HEK293 (cell line): Measurements from ENCODE around the gene AGGF1.
"Not testable (repeated sequence)": the region's sequence is repeated elsewhere in the genome, so short reads cannot be mapped to it uniquely, and the experiment has no call there.

ENCODE experiments used
- SCRT2 ChIP-seq: fragments of 450-650 bp; formaldehyde crosslinking; IDR thresholded peaks from 2 replicates; pipeline ENCODE4 v1.5.1; 2016; ENCODE audit warnings: missing biosample characterization, missing genetic modification characterization
- SP3 ChIP-seq: fragments of 450-650 bp; formaldehyde crosslinking; IDR thresholded peaks from 2 replicates; pipeline ENCODE4 v1.5.1; 2016; ENCODE audit warnings: missing biosample characterization, missing genetic modification characterization
- YY1 ChIP-seq: fragments of 450-650 bp; formaldehyde crosslinking; IDR thresholded peaks from 2 replicates; pipeline ENCODE4 v1.5.1; 2018; ENCODE audit warnings: missing biosample characterization, missing genetic modification characterization
- ZBTB44 ChIP-seq: fragments of 450-650 bp; IDR thresholded peaks from 2 replicates; pipeline ENCODE4 v1.5.1; 2018; ENCODE audit warnings: missing biosample characterization, mild to moderate bottlenecking, missing genetic modification characterization
- ZFP3 ChIP-seq: fragments of 450-650 bp; formaldehyde crosslinking; IDR thresholded peaks from 2 replicates; pipeline ENCODE4 v1.5.1; 2016; ENCODE audit warnings: low read depth, missing biosample characterization, missing genetic modification characterization
- ZNF174 ChIP-seq: fragments of 450-650 bp; formaldehyde crosslinking; IDR thresholded peaks from 2 replicates; pipeline ENCODE4 v1.5.0; 2017; ENCODE audit warnings: missing biosample characterization, mild to moderate bottlenecking, missing genetic modification characterization
- ZNF302 ChIP-seq: fragments of 450-650 bp; formaldehyde crosslinking; IDR thresholded peaks from 2 replicates; pipeline ENCODE4 v1.5.1; 2016; ENCODE audit warnings: missing biosample characterization, missing genetic modification characterization, low read depth
- ZNF362 ChIP-seq: fragments of 450-650 bp; formaldehyde crosslinking; IDR thresholded peaks from 2 replicates; pipeline ENCODE4 v1.5.1; 2016; ENCODE audit warnings: missing biosample characterization, missing genetic modification characterization
- ZNF48 ChIP-seq: fragments of 450-650 bp; formaldehyde crosslinking; IDR thresholded peaks from 2 replicates; pipeline ENCODE4 v1.5.1; 2016; ENCODE audit warnings: missing biosample characterization, missing genetic modification characterization
- ZNF501 ChIP-seq: fragments of 450-650 bp; formaldehyde crosslinking; IDR thresholded peaks from 2 replicates; pipeline ENCODE4 v1.5.1; 2016; ENCODE audit warnings: missing biosample characterization, missing genetic modification characterization
- ZNF513 ChIP-seq: fragments of 450-650 bp; IDR thresholded peaks from 2 replicates; pipeline ENCODE4 v1.5.1; 2018; ENCODE audit warnings: missing biosample characterization, missing genetic modification characterization
- ZNF830 ChIP-seq: fragments of 450-650 bp; IDR thresholded peaks from 2 replicates; pipeline ENCODE4 v1.5.0; 2018; ENCODE audit warnings: missing biosample characterization, missing genetic modification characterization, low read depth, mild to moderate bottlenecking, moderate library complexity
- TF ChIP-seq, protein P1 (sequence below): fragments of 450-650 bp; formaldehyde crosslinking; IDR thresholded peaks from 2 replicates; pipeline ENCODE4 v1.5.1; 2016; ENCODE audit warnings: missing biosample characterization, missing genetic modification characterization
- TF ChIP-seq, protein P2 (sequence below): fragments of 450-650 bp; formaldehyde crosslinking; IDR thresholded peaks from 2 replicates; pipeline ENCODE4 v1.5.1; 2016; ENCODE audit warnings: missing biosample characterization, missing genetic modification characterization

DNA sequence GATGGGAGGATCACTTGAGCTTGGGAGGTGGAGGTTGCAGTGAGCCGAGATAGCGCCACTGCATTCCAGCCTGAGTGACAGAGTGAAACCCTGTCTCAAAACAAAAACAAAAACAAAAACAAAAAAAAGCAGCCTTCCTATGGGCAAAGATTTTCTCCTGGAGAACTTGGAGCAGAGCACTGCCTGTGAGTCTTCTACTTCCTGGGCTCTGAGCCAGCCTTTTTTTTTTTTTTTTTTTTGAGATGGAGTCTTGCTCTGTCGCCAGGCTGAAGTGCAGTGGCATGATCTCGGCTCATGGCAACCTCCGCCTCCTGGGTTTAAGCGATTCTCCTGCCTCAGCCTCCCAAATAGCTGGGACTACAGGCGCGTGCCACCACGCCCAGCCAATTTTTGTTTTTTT lies 36.8 kb upstream of the AGGF1 start:
- not testable (repeated sequence) for TF ChIP-seq ZNF48 (tag by site-specific recombination); ZNF174 (tag by site-specific recombination); ZBTB44 (tag by site-specific recombination); ZNF501 (tag by site-specific recombination); SP3; ZFP3 (tag by site-specific recombination); ZNF513; ZNF830 (tag by site-specific recombination); ZNF362 (tag by site-specific recombination); SCRT2 (tag by site-specific recombination); YY1 (tag by site-specific recombination); ZNF302
- TF ChIP-seq, protein P1, sequence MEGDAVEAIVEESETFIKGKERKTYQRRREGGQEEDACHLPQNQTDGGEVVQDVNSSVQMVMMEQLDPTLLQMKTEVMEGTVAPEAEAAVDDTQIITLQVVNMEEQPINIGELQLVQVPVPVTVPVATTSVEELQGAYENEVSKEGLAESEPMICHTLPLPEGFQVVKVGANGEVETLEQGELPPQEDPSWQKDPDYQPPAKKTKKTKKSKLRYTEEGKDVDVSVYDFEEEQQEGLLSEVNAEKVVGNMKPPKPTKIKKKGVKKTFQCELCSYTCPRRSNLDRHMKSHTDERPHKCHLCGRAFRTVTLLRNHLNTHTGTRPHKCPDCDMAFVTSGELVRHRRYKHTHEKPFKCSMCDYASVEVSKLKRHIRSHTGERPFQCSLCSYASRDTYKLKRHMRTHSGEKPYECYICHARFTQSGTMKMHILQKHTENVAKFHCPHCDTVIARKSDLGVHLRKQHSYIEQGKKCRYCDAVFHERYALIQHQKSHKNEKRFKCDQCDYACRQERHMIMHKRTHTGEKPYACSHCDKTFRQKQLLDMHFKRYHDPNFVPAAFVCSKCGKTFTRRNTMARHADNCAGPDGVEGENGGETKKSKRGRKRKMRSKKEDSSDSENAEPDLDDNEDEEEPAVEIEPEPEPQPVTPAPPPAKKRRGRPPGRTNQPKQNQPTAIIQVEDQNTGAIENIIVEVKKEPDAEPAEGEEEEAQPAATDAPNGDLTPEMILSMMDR = not testable (repeated sequence)
- TF ChIP-seq, protein P2, sequence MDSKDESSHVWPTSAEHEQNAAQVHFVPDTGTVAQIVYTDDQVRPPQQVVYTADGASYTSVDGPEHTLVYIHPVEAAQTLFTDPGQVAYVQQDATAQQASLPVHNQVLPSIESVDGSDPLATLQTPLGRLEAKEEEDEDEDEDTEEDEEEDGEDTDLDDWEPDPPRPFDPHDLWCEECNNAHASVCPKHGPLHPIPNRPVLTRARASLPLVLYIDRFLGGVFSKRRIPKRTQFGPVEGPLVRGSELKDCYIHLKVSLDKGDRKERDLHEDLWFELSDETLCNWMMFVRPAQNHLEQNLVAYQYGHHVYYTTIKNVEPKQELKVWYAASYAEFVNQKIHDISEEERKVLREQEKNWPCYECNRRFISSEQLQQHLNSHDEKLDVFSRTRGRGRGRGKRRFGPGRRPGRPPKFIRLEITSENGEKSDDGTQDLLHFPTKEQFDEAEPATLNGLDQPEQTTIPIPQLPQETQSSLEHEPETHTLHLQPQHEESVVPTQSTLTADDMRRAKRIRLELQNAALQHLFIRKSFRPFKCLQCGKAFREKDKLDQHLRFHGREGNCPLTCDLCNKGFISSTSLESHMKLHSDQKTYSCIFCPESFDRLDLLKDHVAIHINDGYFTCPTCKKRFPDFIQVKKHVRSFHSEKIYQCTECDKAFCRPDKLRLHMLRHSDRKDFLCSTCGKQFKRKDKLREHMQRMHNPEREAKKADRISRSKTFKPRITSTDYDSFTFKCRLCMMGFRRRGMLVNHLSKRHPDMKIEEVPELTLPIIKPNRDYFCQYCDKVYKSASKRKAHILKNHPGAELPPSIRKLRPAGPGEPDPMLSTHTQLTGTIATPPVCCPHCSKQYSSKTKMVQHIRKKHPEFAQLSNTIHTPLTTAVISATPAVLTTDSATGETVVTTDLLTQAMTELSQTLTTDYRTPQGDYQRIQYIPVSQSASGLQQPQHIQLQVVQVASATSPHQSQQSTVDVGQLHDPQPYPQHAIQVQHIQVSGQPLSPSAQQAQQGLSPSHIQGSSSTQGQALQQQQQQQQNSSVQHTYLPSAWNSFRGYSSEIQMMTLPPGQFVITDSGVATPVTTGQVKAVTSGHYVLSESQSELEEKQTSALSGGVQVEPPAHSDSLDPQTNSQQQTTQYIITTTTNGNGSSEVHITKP (tag by site-specific recombination) = not testable (repeated sequence)
